Body of pancreas (tissue), 4 donors: Measurements from ENCODE around the gene CAMTA1. TPM values are rescaled to one million over a fixed set of nuclear protein-coding genes. Genes with fewer than 3 reads are reported as not detected.

Experiments
- ATAC-seq: fragments of 150-250 bp; one replicate; pipeline ENCODE4 v1.9.1; 2016
- DNase-seq, 4 donors: peaks; one replicate each; pipeline ENCODE4 v3.0.0-alpha.2; 2019
- H3K27ac ChIP-seq, 4 donors: fragments of 200-600 bp; sonication (generic); 1 replicate in 3 of 4; 2 replicates in 1 of 4; pipeline versions ENCODE4 v1.5.1 to v1.6.1; 2016 to 2019; ENCODE audit warnings: mild to moderate bottlenecking in 1 of 4, mixed read lengths in 1 of 4, moderate library complexity in 1 of 4
- H3K27me3 ChIP-seq, 2 donors: fragments of 200-600 bp; sonication (generic); one replicate each; pipeline ENCODE4 v1.6.0; 2016; ENCODE audit warnings: mild to moderate bottlenecking in 1 of 2
- H3K36me3 ChIP-seq, 2 donors: fragments of 200-600 bp; sonication (generic); replicated peaks in 1 of 2; 2 replicates each; pipeline ENCODE4 v1.5.1; 2016; ENCODE audit warnings: low read depth in 2 of 2; ENCODE audit not compliant: insufficient read depth in 1 of 2
- H3K4me1 ChIP-seq: fragments of 200-600 bp; sonication (generic); one replicate; pipeline ENCODE4 v1.6.0; 2016
- H3K4me3 ChIP-seq, 2 donors: fragments of 200-600 bp; sonication (generic); 1 replicate in 1 of 2; 2 replicates in 1 of 2; pipeline ENCODE4 v1.5.1; 2016 to 2019
- H3K9me3 ChIP-seq, 3 donors: fragments of 200-600 bp; sonication (generic); 1 replicate in 2 of 3; 2 replicates in 1 of 3; pipeline ENCODE4 v1.5.1; 2016
- POLR2A ChIP-seq, 3 donors: fragments of 450-650 bp; IDR thresholded peaks; one replicate each; pipeline ENCODE4 v1.6.1; 2016; ENCODE audit warnings: antibody characterized with exemption in 3 of 3, mild to moderate bottlenecking in 2 of 3
- WGBS, 2 donors: methylation state at CpG; one replicate each; pipeline ENCODE4 v1.1.5; 2017; 5-methylcytosine and 5-hydroxymethylcytosine counted together
- intact Hi-C: fragments of 100-400 bp; cut with DNase I; formaldehyde crosslinking; loops from one replicate; pipeline ENCODE4 v1.15.1; 2023
- total RNA-seq, 2 donors: library from RNA; depleted of rRNA; stranded (reverse); fragments of >200 nt; gene quantifications; one replicate each; pipeline ENCODE4 v1.1.0, GENCODE V29; 2016
- TF ChIP-seq, protein P1 (sequence below), 7 experiments: fragments of 450-650 bp in 4 of 7; fragments of 200-600 bp in 3 of 7; sonication (generic) in 3 of 7; IDR thresholded peaks; one replicate each; pipeline ENCODE4 v1.5.1; 2016 to 2019; ENCODE audit warnings: antibody characterized with exemption in 7 of 7

CAMTA1 gene
- total RNA-seq, 2 donors from 2014 or later, result 36.3 to 59.7 TPM

DNA sequence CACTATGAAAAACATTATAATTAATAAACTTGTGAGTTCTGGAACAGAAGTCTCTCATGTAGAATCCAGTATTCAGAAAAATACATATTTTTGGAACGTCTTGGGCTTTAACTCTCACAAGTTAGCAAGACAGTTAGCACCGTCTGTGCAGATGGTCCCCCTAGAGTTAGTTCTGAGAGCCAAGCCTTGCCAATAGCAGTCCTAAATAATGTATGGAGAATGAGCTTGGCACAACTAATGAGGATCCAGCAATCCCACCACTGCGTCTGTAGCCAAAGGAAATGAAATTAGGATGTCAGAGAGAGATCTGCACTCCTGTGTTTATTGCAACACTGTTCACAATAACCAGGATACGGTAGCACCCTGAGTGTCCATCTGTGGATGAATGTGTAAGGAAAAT is 931.3 kb downstream of the CAMTA1 start:
- Histone ChIP-seq H3K27ac (no peak overlapping the region), H3K36me3 (no peaks in the 10 kb centered on the region), H3K4me1 (no peaks in the 10 kb centered on the region), H3K4me3 (no peak overlapping the region), H3K27me3 (no peaks in the 10 kb centered on the region), H3K9me3 (no peaks in the 10 kb centered on the region)
- ATAC-seq (no peak), DNase-seq (no peak)
- intact Hi-C loops, result no loop called here
- TF ChIP-seq POLR2A (IDR thresholded peaks at IDR 0.05), result no peak
- TF ChIP-seq, protein P1, sequence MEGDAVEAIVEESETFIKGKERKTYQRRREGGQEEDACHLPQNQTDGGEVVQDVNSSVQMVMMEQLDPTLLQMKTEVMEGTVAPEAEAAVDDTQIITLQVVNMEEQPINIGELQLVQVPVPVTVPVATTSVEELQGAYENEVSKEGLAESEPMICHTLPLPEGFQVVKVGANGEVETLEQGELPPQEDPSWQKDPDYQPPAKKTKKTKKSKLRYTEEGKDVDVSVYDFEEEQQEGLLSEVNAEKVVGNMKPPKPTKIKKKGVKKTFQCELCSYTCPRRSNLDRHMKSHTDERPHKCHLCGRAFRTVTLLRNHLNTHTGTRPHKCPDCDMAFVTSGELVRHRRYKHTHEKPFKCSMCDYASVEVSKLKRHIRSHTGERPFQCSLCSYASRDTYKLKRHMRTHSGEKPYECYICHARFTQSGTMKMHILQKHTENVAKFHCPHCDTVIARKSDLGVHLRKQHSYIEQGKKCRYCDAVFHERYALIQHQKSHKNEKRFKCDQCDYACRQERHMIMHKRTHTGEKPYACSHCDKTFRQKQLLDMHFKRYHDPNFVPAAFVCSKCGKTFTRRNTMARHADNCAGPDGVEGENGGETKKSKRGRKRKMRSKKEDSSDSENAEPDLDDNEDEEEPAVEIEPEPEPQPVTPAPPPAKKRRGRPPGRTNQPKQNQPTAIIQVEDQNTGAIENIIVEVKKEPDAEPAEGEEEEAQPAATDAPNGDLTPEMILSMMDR (IDR thresholded peaks at IDR 0.05), result no peak
- 78 to 81% methylated on average over 4 of the region's 4 CpGs for WGBS, 2 donors

- DNase-seq (no peak), ATAC-seq (no peak)
- no peaks in the 10 kb centered on the region for H3K27me3 ChIP-seq
- intact Hi-C loops, result no loop called here
- H3K27ac ChIP-seq, result no peak overlapping the region
- no peaks in the 10 kb centered on the region for H3K9me3 ChIP-seq
- no peaks in the 10 kb centered on the region for H3K4me1 ChIP-seq
- TF ChIP-seq, protein P1 (IDR thresholded peaks at IDR 0.05), result no peak
- no peak for TF ChIP-seq POLR2A (IDR thresholded peaks at IDR 0.05)
- no peaks in the 10 kb centered on the region for H3K36me3 ChIP-seq
- WGBS, 2 donors, result 62 to 71% methylated on average over 22 of the region's 22 CpGs
- no peak overlapping the region for H3K4me3 ChIP-seq
Measured at GRCh38 chr1:7717748-7718368, 932.6 kb downstream of the CAMTA1 start.

DNA sequence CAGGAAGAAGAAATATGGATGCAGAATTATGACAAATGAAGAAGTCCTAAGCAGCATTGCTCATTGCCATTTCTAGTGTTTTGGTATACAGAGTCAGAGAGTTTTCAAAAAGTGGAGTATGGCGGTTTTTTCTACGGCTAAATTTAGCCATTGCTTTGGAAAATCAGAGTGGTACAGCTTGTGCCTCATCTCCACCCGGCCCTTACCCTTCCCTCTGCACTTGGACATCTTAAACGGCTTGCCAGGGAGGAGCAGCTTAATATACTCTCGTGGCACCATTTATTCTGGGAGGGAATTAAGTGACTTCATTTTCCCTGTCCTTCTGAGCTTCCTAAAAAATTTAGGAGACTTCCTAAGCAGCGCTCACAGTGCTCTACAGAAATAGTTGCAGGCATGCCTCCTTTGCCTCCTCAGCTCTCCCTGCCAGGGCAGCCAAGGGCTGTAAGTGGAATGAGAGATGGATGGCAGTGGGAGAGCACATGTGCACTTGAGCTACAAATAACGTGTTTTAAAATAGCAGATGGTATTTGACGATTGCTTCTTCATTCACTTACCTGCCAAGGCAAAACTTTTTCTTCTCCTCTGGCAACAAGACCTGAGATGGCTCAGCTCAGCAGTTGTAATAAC is 934.3 kb downstream of the CAMTA1 start:
- Histone ChIP-seq H3K4me1 (no peaks in the 10 kb centered on the region), H3K9me3 (no peaks in the 10 kb centered on the region), H3K27me3 (no peaks in the 10 kb centered on the region), H3K36me3 (no peaks in the 10 kb centered on the region), H3K27ac (no peak overlapping the region), H3K4me3 (no peak overlapping the region)
- no peak for TF ChIP-seq POLR2A (IDR thresholded peaks at IDR 0.05)
- TF ChIP-seq, protein P1 (IDR thresholded peaks at IDR 0.05), result no peak
- WGBS, 2 donors, result 68 to 73% methylated on average over 8 of the region's 8 CpGs
- ATAC-seq, result no peak
- no peak for DNase-seq
- intact Hi-C loops, result no loop called here

DNA sequence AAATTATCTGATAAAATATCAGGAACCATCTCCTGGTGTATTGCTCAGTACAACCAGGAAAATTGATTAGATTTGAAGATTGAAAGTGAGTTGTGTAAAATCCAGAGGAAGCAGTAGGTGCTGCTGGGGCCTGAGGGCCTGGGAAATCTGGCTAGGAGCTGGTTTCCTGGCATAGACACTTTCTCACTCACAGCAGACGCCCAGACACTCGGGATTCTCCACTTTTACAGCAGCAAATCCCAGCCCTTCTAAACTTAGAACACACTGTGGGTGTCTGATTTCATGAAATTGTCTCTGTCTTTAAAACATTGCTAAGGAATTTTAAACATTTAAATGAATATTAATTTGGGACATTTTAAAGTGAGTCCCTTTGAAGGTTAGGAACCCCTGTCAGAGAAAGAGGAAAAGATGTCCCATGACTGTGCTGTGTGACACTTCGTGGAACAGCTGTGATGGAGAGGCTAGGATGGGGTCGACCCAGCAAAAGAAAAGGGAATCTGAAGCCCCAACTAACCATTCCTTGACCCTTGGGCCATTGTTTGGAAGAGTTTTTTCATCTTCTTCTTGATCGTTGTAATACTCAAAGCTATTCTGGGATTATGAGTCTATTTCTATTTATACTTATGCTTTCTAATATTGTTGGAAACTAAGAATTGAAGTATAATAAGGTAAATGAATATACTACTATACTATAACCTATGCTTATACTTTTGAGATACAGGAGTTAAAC is 936.9 kb downstream of the CAMTA1 start:
- H3K4me1 ChIP-seq, result no peaks in the 10 kb centered on the region
- H3K36me3 ChIP-seq, result no peaks in the 10 kb centered on the region
- H3K9me3 ChIP-seq, result no peaks in the 10 kb centered on the region
- TF ChIP-seq, protein P1 (IDR thresholded peaks at IDR 0.05), result no peak
- TF ChIP-seq POLR2A (IDR thresholded peaks at IDR 0.05), result no peak
- H3K4me3 ChIP-seq, result no peak overlapping the region
- ATAC-seq (no peak), DNase-seq (no peak)
- intact Hi-C loops, result no loop called here
- WGBS, 2 donors, result 62 to 82% methylated on average over 5 of the region's 5 CpGs
- no peak overlapping the region for H3K27ac ChIP-seq
- no peaks in the 10 kb centered on the region for H3K27me3 ChIP-seq
